GM23338 (cell line): Measurements from ENCODE around the gene SLC8A3. TPM values are rescaled to one million over a fixed set of nuclear protein-coding genes. Genes with fewer than 3 reads are reported as not detected.

ENCODE experiments used
- ATAC-seq: fragments of 200-7000 bp; cut with Tn5 transposase; 3 replicates; pipeline ENCODE4 v1.9.1; 2020
- DNase-seq: peaks from one replicate; pipeline ENCODE4 v3.0.0-alpha.2; 2015; ENCODE audit warnings: low spot score
- H2AFZ ChIP-seq: fragments of 200-600 bp; sonication (generic); 2 replicates; pipeline ENCODE4 v1.8.0; 2016; ENCODE audit warnings: antibody characterized with exemption, mild to moderate bottlenecking, moderate library complexity
- H3F3A ChIP-seq: fragments of 200-600 bp; sonication (generic); replicated peaks from 2 replicates; pipeline ENCODE4 v1.8.0; 2017; ENCODE audit warnings: antibody characterized with exemption, mixed run types, low read depth
- H3K27ac ChIP-seq: fragments of 200-600 bp; sonication (generic); 2 replicates; pipeline ENCODE4 v1.6.1; 2016; ENCODE audit warnings: low read depth
- H3K27me3 ChIP-seq: fragments of 200-600 bp; sonication (generic); 2 replicates; pipeline ENCODE4 v1.8.0; 2016; ENCODE audit warnings: mild to moderate bottlenecking, mixed run types, moderate library complexity; ENCODE audit not compliant: insufficient read depth
- H3K36me3 ChIP-seq: fragments of 200-600 bp; sonication (generic); 2 replicates; pipeline ENCODE4 v1.8.0; 2016; ENCODE audit warnings: mild to moderate bottlenecking; ENCODE audit not compliant: insufficient read depth
- H3K4me1 ChIP-seq: fragments of 200-600 bp; sonication (generic); 2 replicates; pipeline ENCODE4 v1.8.0; 2016; ENCODE audit warnings: mild to moderate bottlenecking, moderate library complexity; ENCODE audit not compliant: insufficient read depth
- H3K4me2 ChIP-seq: fragments of 200-600 bp; sonication (generic); 2 replicates; pipeline ENCODE4 v1.7.1; 2017; ENCODE audit warnings: mixed run types
- H3K4me3 ChIP-seq: fragments of 200-600 bp; sonication (generic); 2 replicates; pipeline ENCODE4 v1.6.1; 2016; ENCODE audit warnings: mixed run types
- H3K79me2 ChIP-seq: fragments of 200-600 bp; sonication (generic); replicated peaks from 2 replicates; pipeline ENCODE4 v1.8.0; 2017; ENCODE audit warnings: mild to moderate bottlenecking; ENCODE audit not compliant: insufficient read depth
- H3K9me2 ChIP-seq: fragments of 200-600 bp; sonication (generic); 2 replicates; pipeline ENCODE4 v1.8.0; 2017; ENCODE audit not compliant: insufficient read depth
- H4K20me1 ChIP-seq: fragments of 200-600 bp; sonication (generic); replicated peaks from 2 replicates; pipeline ENCODE4 v1.8.0; 2017; ENCODE audit warnings: mild to moderate bottlenecking; ENCODE audit not compliant: insufficient read depth
- H3K27ac Mint-ChIP-seq: 2 replicates; pipeline ENCODE4 v1.8.0; 2020; ENCODE audit warnings: inconsistent platforms, mild to moderate bottlenecking, moderate library complexity, mixed read lengths
- H3K27me3 Mint-ChIP-seq: 3 replicates; pipeline ENCODE4 v1.8.0; 2022; ENCODE audit warnings: low read depth, mild to moderate bottlenecking, moderate library complexity, mixed read lengths, inconsistent platforms; ENCODE audit not compliant: insufficient read depth, poor library complexity
- H3K36me3 Mint-ChIP-seq: 3 replicates; pipeline ENCODE4 v1.8.0; 2021; ENCODE audit warnings: low read depth, mild to moderate bottlenecking, inconsistent platforms, moderate library complexity, mixed read lengths
- H3K4me1 Mint-ChIP-seq: 3 replicates; pipeline ENCODE4 v1.8.0; 2020; ENCODE audit warnings: mild to moderate bottlenecking, inconsistent platforms, mixed read lengths
- H3K4me3 Mint-ChIP-seq: 3 replicates; pipeline ENCODE4 v1.8.0; 2021; ENCODE audit warnings: moderate library complexity, mild to moderate bottlenecking, inconsistent platforms, mixed read lengths
- H3K9me3 Mint-ChIP-seq: 3 replicates; pipeline ENCODE4 v1.8.0; 2020; ENCODE audit warnings: moderate library complexity, mild to moderate bottlenecking, inconsistent platforms, mixed read lengths
- CREB1 ChIP-seq: fragments of 250-450 bp; sonication (Bioruptor Pico); IDR thresholded peaks from 2 replicates; pipeline ENCODE4 v1.5.0; 2020; ENCODE audit warnings: low read depth, mild to moderate bottlenecking, moderate library complexity
- ETS1 ChIP-seq: IDR thresholded peaks from 2 replicates; pipeline ENCODE4 v1.6.1; 2016; ENCODE audit warnings: antibody characterized with exemption
- EZH2 ChIP-seq: fragments of 200-600 bp; sonication (generic); IDR thresholded peaks from one replicate; pipeline ENCODE4 v1.8.0; 2017; ENCODE audit warnings: antibody characterized with exemption, mild to moderate bottlenecking, low read depth; ENCODE audit not compliant: unreplicated experiment
- EZH2phosphoT487 ChIP-seq: fragments of 200-600 bp; sonication (generic); IDR thresholded peaks from one replicate; pipeline ENCODE4 v1.8.1; 2018; ENCODE audit warnings: antibody characterized with exemption; ENCODE audit not compliant: unreplicated experiment
- JUNB ChIP-seq: IDR thresholded peaks from one replicate; pipeline ENCODE4 v1.6.1; 2016; ENCODE audit warnings: antibody characterized with exemption; ENCODE audit not compliant: unreplicated experiment
- NANOG ChIP-seq: IDR thresholded peaks from 2 replicates; pipeline ENCODE4 v1.6.1; 2016; ENCODE audit warnings: antibody characterized with exemption, borderline replicate concordance
- POLR2AphosphoS5 ChIP-seq: IDR thresholded peaks from 2 replicates; pipeline ENCODE4 v1.6.1; 2016; ENCODE audit warnings: antibody characterized with exemption, low read depth
- REST ChIP-seq: IDR thresholded peaks from one replicate; pipeline ENCODE4 v1.6.1; 2018; ENCODE audit warnings: antibody characterized with exemption; ENCODE audit not compliant: unreplicated experiment
- STAT1 ChIP-seq: IDR thresholded peaks from one replicate; pipeline ENCODE4 v1.6.1; 2016; ENCODE audit warnings: antibody characterized with exemption; ENCODE audit not compliant: unreplicated experiment
- ZNF114 ChIP-seq: fragments of 250-450 bp; sonication (Bioruptor Pico); IDR thresholded peaks from 2 replicates; pipeline ENCODE4 v1.5.0; 2020; ENCODE audit warnings: mild to moderate bottlenecking, moderate library complexity
- ZNF331 ChIP-seq: fragments of 250-450 bp; sonication (Bioruptor Pico); IDR thresholded peaks from 2 replicates; pipeline ENCODE4 v1.5.0; 2020; ENCODE audit warnings: low read depth, mild to moderate bottlenecking, moderate library complexity
- ZNF462 ChIP-seq: fragments of 250-450 bp; sonication (Bioruptor Pico); IDR thresholded peaks from 2 replicates; pipeline ENCODE4 v1.5.0; 2020; ENCODE audit warnings: mild to moderate bottlenecking, moderate library complexity
- polyA plus RNA-seq: library from polyadenylated mRNA; unstranded; fragments of >200 nt; fragmentation: Nextera tagmentation; extraction: Ambion mirVana; gene quantifications from 2 replicates; pipeline ENCODE4 v1.2.1, GENCODE V29; 2016
- total RNA-seq: library from RNA; depleted of rRNA; stranded (reverse); fragments of >200 nt; shearing (Covaris generic); gene quantifications from 2 replicates; pipeline ENCODE4 v1.2.3, GENCODE V29; 2014
- TF ChIP-seq, protein P1 (sequence below), 2 experiments: fragments of 200-600 bp in 1 of 2; sonication (generic) in 1 of 2; conservative IDR thresholded peaks; 2 replicates each; pipeline versions ENCODE4 v1.5.1 to v1.6.1; 2016 to 2017; ENCODE audit warnings: antibody characterized with exemption in 2 of 2, low read depth in 2 of 2, mild to moderate bottlenecking in 2 of 2, moderate library complexity in 1 of 2

The SLC8A3 gene
- total and polyA plus RNA-seq, 2 experiments from 2014 or later, result 0.82 to 2.0 TPM

DNA sequence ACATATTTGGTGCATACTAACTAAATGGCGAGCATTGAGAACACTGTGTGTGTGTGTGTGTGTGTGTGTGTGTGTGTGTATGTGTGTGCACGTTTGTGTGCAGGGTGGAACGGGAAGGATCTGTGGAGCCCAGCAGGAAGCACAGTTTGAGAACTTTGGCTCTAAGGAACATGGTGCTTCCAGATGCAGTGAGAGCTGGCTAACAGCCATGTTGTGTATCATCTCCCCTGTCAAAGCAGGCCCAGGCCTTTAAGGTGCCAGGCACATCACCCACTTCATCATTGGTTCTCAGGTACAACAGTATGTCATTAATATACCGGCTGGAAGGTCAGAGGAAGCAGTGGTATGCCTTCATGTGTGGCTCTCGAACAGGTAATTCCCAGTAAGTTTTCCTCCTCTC lies 72.5 kb downstream of the SLC8A3 start:
- H3K27me3 Mint-ChIP-seq, result peaks cover 2% of the 10 kb centered on the region
- H3K27me3 ChIP-seq, result no peaks in the 10 kb centered on the region

More for the DNA sequence above, 72.5 kb downstream of the SLC8A3 start:
- H2AFZ ChIP-seq, result no peak overlapping the region
- H3K27ac ChIP-seq, result no peak overlapping the region
- no peaks in the 10 kb centered on the region for H3K36me3 ChIP-seq
- H3K9me2 ChIP-seq, result peaks cover 15% of the 10 kb centered on the region; the same call in 1 of the 2 replicates
- H4K20me1 ChIP-seq, result no peaks in the 10 kb centered on the region
- TF ChIP-seq NANOG (no peak), ZNF462 (CRISPR knock-in tag) (no peak), ZNF331 (no peak), REST (no peak), ZNF114 (CRISPR knock-in tag) (no peak), CREB1 (CRISPR knock-in tag) (no peak), STAT1 (no peak), JUNB (no peak), POLR2AphosphoS5 (no peak), EZH2 (no peak), EZH2phosphoT487 (no peak), ETS1 (no peak)
- TF ChIP-seq, protein P1, sequence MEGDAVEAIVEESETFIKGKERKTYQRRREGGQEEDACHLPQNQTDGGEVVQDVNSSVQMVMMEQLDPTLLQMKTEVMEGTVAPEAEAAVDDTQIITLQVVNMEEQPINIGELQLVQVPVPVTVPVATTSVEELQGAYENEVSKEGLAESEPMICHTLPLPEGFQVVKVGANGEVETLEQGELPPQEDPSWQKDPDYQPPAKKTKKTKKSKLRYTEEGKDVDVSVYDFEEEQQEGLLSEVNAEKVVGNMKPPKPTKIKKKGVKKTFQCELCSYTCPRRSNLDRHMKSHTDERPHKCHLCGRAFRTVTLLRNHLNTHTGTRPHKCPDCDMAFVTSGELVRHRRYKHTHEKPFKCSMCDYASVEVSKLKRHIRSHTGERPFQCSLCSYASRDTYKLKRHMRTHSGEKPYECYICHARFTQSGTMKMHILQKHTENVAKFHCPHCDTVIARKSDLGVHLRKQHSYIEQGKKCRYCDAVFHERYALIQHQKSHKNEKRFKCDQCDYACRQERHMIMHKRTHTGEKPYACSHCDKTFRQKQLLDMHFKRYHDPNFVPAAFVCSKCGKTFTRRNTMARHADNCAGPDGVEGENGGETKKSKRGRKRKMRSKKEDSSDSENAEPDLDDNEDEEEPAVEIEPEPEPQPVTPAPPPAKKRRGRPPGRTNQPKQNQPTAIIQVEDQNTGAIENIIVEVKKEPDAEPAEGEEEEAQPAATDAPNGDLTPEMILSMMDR (conservative IDR thresholded peaks at IDR 0.05; ENCODE audit: low read depth in 2 of 2), result no peak
- no peaks in the 10 kb centered on the region for H3K79me2 ChIP-seq
- no peak overlapping the region for H3K4me3 Mint-ChIP-seq
- H3K4me1 Mint-ChIP-seq, result peaks cover 23% of the 10 kb centered on the region; the same call in 2 of the 3 replicates
- DNase-seq (no peak), ATAC-seq (no peak)
- H3K4me3 ChIP-seq, result no peak overlapping the region
- no peaks in the 10 kb centered on the region for H3K36me3 Mint-ChIP-seq
- H3K4me2 ChIP-seq, result no peak overlapping the region
- peaks cover 27% of the 10 kb centered on the region for H3K4me1 ChIP-seq
- no peaks in the 10 kb centered on the region for H3K9me3 Mint-ChIP-seq
- no peak overlapping the region for H3K27ac Mint-ChIP-seq
- no peaks in the 10 kb centered on the region for H3F3A ChIP-seq
